Measurements from ENCODE around the gene PUDP.

- TF ChIP-seq CTCF (IDR thresholded peaks at IDR 0.05) (no peak), POLR2A (IDR thresholded peaks at IDR 0.05) (no peak)
Measured at GRCh38 chrX:7188672-7189071, 40.7 kb upstream of the PUDP start.

Measured in adrenal gland (tissue), 5 donors.